DND-41 (cell line): ENCODE measurements around the gene CNTRL.

Source experiments
- ATAC-seq: fragments of 200-7000 bp; cut with Tn5 transposase; 3 replicates; pipeline ENCODE4 v1.9.1; 2021; ENCODE audit warnings: low read depth; ENCODE audit not compliant: insufficient read depth
- DNase-seq: peaks from one replicate; pipeline ENCODE4 v3.0.0-alpha.2; 2020
- H2AFZ ChIP-seq: 2 replicates; pipeline ENCODE4 v1.6.0; 2012; ENCODE audit warnings: low read depth, low read length
- H3K27ac ChIP-seq: 2 replicates; pipeline ENCODE4 v1.5.1; 2012; ENCODE audit warnings: low read length, inconsistent platforms
- H3K27me3 ChIP-seq: fragments of 200-600 bp; sonication (generic); 2 replicates; pipeline ENCODE4 v1.6.0; 2012; ENCODE audit warnings: low read length, mild to moderate bottlenecking, inconsistent platforms; ENCODE audit not compliant: insufficient read depth, poor library complexity
- H3K36me3 ChIP-seq: 2 replicates; pipeline ENCODE4 v1.5.1; 2012; ENCODE audit warnings: low read length, inconsistent platforms; ENCODE audit not compliant: insufficient read depth
- H3K4me1 ChIP-seq: 2 replicates; pipeline ENCODE4 v1.5.1; 2012; ENCODE audit warnings: mild to moderate bottlenecking, low read length; ENCODE audit not compliant: insufficient read depth
- H3K4me2 ChIP-seq: 2 replicates; pipeline ENCODE4 v1.6.0; 2012; ENCODE audit warnings: mild to moderate bottlenecking, moderate library complexity, low read length, inconsistent platforms; ENCODE audit not compliant: insufficient read depth
- H3K4me3 ChIP-seq, 2 experiments: fragments of 200-600 bp in 1 of 2; shearing (Covaris generic) in 1 of 2; 2 replicates each; pipeline ENCODE4 v1.5.1; 2012 to 2016; ENCODE audit warnings: inconsistent platforms in 2 of 2, low read length in 2 of 2, mild to moderate bottlenecking in 2 of 2, low read depth in 1 of 2, moderate library complexity in 1 of 2
- H3K79me2 ChIP-seq: 2 replicates; pipeline ENCODE4 v1.6.0; 2012; ENCODE audit warnings: low read length, inconsistent platforms; ENCODE audit not compliant: insufficient read depth
- H3K9ac ChIP-seq: 2 replicates; pipeline ENCODE4 v1.6.0; 2012; ENCODE audit warnings: low read depth, mild to moderate bottlenecking, inconsistent platforms, low read length, moderate library complexity
- H3K9me3 ChIP-seq: 2 replicates; pipeline ENCODE4 v1.5.1; 2012; ENCODE audit warnings: low read length, moderate library complexity, mild to moderate bottlenecking, inconsistent platforms; ENCODE audit not compliant: insufficient read depth, severe bottlenecking
- H4K20me1 ChIP-seq: 2 replicates; pipeline ENCODE4 v1.6.0; 2012; ENCODE audit warnings: low read length; ENCODE audit not compliant: insufficient read depth
- EZH2 ChIP-seq: IDR thresholded peaks from 3 replicates; pipeline ENCODE4 v1.6.1; 2012; ENCODE audit warnings: borderline replicate concordance, low read depth, mild to moderate bottlenecking, moderate library complexity, low read length, inconsistent platforms; ENCODE audit not compliant: severe bottlenecking
- TF ChIP-seq, protein P1 (sequence below): IDR thresholded peaks from 2 replicates; pipeline ENCODE4 v1.5.1; 2012; ENCODE audit warnings: borderline replicate concordance, low read length, moderate library complexity, mild to moderate bottlenecking; ENCODE audit not compliant: poor library complexity, severe bottlenecking; ENCODE audit errors: extremely low read depth

CNTRL gene

DNA sequence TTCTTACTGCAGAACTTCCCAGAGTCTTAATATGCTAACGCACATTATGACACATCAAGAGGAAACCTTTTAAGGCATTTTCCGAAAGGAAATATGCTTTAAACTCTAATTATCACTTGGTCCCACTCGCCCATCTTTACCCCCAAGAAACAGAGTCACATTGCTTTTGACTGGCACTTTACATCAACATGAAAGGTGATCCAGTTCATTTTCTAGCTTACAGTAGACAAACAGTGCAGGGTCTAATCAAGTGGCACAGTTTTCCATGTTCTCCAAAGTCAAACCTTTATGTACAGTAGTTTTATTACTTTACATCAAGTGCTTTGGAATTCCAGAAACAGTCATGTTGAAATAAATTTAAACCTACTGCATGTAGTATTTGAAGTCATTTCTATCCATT, 114.9 kb downstream of the CNTRL start:
- H3K4me2 ChIP-seq = no peak overlapping the region
- TF ChIP-seq, protein P1, sequence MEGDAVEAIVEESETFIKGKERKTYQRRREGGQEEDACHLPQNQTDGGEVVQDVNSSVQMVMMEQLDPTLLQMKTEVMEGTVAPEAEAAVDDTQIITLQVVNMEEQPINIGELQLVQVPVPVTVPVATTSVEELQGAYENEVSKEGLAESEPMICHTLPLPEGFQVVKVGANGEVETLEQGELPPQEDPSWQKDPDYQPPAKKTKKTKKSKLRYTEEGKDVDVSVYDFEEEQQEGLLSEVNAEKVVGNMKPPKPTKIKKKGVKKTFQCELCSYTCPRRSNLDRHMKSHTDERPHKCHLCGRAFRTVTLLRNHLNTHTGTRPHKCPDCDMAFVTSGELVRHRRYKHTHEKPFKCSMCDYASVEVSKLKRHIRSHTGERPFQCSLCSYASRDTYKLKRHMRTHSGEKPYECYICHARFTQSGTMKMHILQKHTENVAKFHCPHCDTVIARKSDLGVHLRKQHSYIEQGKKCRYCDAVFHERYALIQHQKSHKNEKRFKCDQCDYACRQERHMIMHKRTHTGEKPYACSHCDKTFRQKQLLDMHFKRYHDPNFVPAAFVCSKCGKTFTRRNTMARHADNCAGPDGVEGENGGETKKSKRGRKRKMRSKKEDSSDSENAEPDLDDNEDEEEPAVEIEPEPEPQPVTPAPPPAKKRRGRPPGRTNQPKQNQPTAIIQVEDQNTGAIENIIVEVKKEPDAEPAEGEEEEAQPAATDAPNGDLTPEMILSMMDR = no peak
- TF ChIP-seq EZH2 = no peak
- DNase-seq (no peak), ATAC-seq (no peak)
- peaks cover 94% of the 10 kb centered on the region for H3K79me2 ChIP-seq
- H3K9ac ChIP-seq = no peak overlapping the region
- no peak overlapping the region for H3K4me3 ChIP-seq
- H3K27ac ChIP-seq = no peak overlapping the region
- peaks cover 30% of the 10 kb centered on the region for H4K20me1 ChIP-seq
- no peaks in the 10 kb centered on the region for H3K4me1 ChIP-seq
- peaks cover 19% of the 10 kb centered on the region for H3K36me3 ChIP-seq
- H3K9me3 ChIP-seq = no peaks in the 10 kb centered on the region
- no peak overlapping the region for H2AFZ ChIP-seq
- H3K27me3 ChIP-seq = no peaks in the 10 kb centered on the region

DNA sequence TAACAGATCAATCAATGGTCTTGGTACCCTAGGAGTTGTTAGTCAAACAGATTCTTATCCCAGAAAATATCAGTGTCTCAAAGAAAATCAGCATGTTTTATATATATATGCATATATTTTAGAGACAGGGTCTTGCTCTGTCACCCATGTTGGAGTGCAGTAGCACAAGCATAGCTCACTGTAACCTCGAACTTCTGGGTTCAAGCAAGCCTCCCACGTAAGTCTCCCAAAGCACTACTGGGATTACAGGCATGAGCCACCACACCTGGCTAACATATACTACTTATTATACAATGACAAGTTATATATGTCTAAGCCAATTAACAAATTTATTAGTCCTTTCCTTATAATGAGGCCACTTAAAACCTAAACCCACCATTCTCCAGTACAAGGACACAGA, 116.5 kb downstream of the CNTRL start:
- H4K20me1 ChIP-seq = peaks cover 38% of the 10 kb centered on the region
- H3K27ac ChIP-seq = no peak overlapping the region
- H2AFZ ChIP-seq = no peak overlapping the region
- no peak overlapping the region for H3K4me2 ChIP-seq
- H3K27me3 ChIP-seq = no peaks in the 10 kb centered on the region
- H3K9ac ChIP-seq = no peak overlapping the region
- no peak overlapping the region for H3K4me3 ChIP-seq
- H3K36me3 ChIP-seq = peaks cover 8% of the 10 kb centered on the region; the same call in 1 of the 2 replicates
- DNase-seq (no peak), ATAC-seq (no peak)
- H3K79me2 ChIP-seq = peaks cover 98% of the 10 kb centered on the region
- TF ChIP-seq EZH2 = no peak
- peaks cover 2% of the 10 kb centered on the region; the same call in 1 of the 2 replicates for H3K4me1 ChIP-seq
- H3K9me3 ChIP-seq = no peaks in the 10 kb centered on the region

DNA sequence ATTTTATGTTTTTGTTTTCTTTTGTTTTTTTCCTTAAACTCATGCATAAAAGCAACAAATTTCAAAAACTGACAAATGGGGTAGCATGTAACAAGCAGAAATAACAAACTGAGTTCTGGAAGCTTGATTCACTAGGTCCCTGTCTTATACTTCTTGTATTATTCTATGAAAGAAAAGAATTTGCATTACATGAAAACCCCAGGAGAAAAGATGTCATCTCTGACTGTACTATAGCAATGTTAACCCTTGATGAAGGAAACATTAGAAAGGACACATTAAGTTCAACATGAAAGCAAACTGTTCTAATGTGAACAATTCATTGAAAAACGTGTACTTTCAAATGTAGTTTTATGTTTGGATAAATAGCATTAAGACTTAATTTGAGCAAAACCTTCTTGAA, 117.8 kb downstream of the CNTRL start:
- peaks cover 7% of the 10 kb centered on the region; the same call in 1 of the 2 replicates for H3K4me1 ChIP-seq
- DNase-seq = no peak

DNA sequence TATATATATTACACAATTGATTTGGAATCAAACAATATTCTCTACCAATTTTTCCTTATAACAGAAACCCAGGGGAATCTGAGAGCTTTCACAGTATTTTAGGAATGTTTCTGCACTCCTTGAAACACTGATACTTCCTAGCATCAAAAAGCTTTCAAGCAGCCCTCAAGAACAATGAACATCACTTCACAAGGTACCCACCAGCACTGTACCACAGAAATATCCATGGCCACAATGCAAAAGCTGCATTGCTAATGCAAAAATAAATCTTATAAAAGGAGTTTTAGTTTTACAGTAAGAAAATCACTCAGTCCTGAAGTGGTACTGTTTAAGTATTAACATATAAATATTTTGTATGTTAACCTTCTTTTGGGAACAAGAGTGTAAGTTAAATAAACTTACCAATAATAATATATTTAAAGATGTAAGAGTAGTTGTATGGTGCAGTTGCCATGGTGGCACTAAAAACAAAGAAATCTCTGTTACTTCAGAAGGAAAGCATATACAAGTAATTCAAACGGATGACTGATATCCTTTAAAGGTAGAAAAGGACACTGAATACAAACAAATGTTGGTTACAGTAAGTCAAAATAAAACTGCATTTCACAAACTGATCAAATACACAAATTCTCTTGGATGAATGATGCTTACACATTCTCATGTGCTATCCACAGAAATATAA, 118.3 kb downstream of the CNTRL start:
- DNase-seq (no peak), ATAC-seq (no peak)
- H3K79me2 ChIP-seq = peaks cover 100% of the 10 kb centered on the region
- H3K27ac ChIP-seq = no peak overlapping the region
- H3K9ac ChIP-seq = no peak overlapping the region
- TF ChIP-seq, protein P1 = no peak
- no peak for TF ChIP-seq EZH2
- H3K9me3 ChIP-seq = no peaks in the 10 kb centered on the region
- no peak overlapping the region for H3K4me3 ChIP-seq
- H3K4me2 ChIP-seq = no peak overlapping the region
- H4K20me1 ChIP-seq = peaks cover 53% of the 10 kb centered on the region
- H3K27me3 ChIP-seq = no peaks in the 10 kb centered on the region
- peaks cover 9% of the 10 kb centered on the region; the same call in 1 of the 2 replicates for H3K4me1 ChIP-seq
- H2AFZ ChIP-seq = no peak overlapping the region
- no peaks in the 10 kb centered on the region; the same call in 1 of the 2 replicates for H3K36me3 ChIP-seq

More for the DNA sequence above, 117.8 kb downstream of the CNTRL start:
- Histone ChIP-seq H2AFZ (no peak overlapping the region), H3K4me2 (no peak overlapping the region), H3K27me3 (no peaks in the 10 kb centered on the region), H3K9me3 (no peaks in the 10 kb centered on the region), H3K27ac (no peak overlapping the region), H3K9ac (no peak overlapping the region), H4K20me1 (peaks cover 49% of the 10 kb centered on the region), H3K79me2 (peaks cover 100% of the 10 kb centered on the region), H3K36me3 (no peaks in the 10 kb centered on the region; the same call in 1 of the 2 replicates), H3K4me3 (no peak overlapping the region)
- no peak for TF ChIP-seq EZH2
- TF ChIP-seq, protein P1 = no peak
- ATAC-seq = no peak
